AG04450 (cell line): Measurements from ENCODE around the gene STRBP. TPM values are rescaled to one million over a fixed set of nuclear protein-coding genes. Genes with fewer than 3 reads are reported as not detected.

Experiments used
- CTCF ChIA-PET: fragments of 300-600, 350-600 bp; formaldehyde crosslinking; extraction: SDS; loops from one replicate; lab custom pipeline; 2022; ENCODE audit warnings: antibody characterized with exemption, inconsistent platforms; lab: Charles Lee
- POLR2A ChIA-PET: fragments of 350-600 bp; formaldehyde crosslinking; extraction: SDS; loops from one replicate; lab custom pipeline; 2021; ENCODE audit warnings: antibody characterized with exemption, inconsistent platforms; lab: Yijun Ruan, JAX
- DNase-seq: peaks from one replicate; pipeline ENCODE4 v3.0.0-alpha.2; 2011; ENCODE audit warnings: low read depth, low spot score
- H3K27ac ChIP-seq: one replicate; pipeline ENCODE4 v1.5.1; 2012; ENCODE audit warnings: low read depth, low read length, control low read depth
- H3K27me3 ChIP-seq: one replicate; pipeline ENCODE4 v1.6.0; 2012; ENCODE audit warnings: low read length; ENCODE audit not compliant: control insufficient read depth, insufficient read depth
- H3K4me3 ChIP-seq: 2 replicates; pipeline ENCODE4 v1.5.1; 2011; ENCODE audit warnings: mild to moderate bottlenecking, low read depth, low read length, control low read depth
- H3K9me3 ChIP-seq: 2 replicates; pipeline ENCODE4 v1.5.1; 2012; ENCODE audit warnings: low read length; ENCODE audit not compliant: control insufficient read depth, insufficient read depth
- CTCF ChIP-seq: IDR thresholded peaks from 2 replicates; pipeline ENCODE4 v1.5.1; 2011; ENCODE audit warnings: low read depth, low read length, control low read depth, inconsistent platforms
- polyA plus RNA-seq: library from polyadenylated mRNA; depleted of rRNA; stranded (reverse); fragments of >200 nt; gene quantifications from 2 replicates; pipeline ENCODE4 v1.2.3, GENCODE V29; 2011

Gene STRBP
- polyA plus RNA-seq, 1 experiment: 6.3 TPM

- Histone ChIP-seq H3K27ac (no peak overlapping the region), H3K27me3 (no peaks in the 10 kb centered on the region), H3K9me3 (no peaks in the 10 kb centered on the region), H3K4me3 (no peak overlapping the region)
- CTCF ChIA-PET: no interaction called here
- DNase-seq: no peak
- TF ChIP-seq CTCF: no peak
- POLR2A ChIA-PET: no interaction called here
Measured at GRCh38 chr9:123099042-123099441, 169.3 kb downstream of the STRBP start.

- POLR2A ChIA-PET: no interaction called here
- TF ChIP-seq CTCF: no peak
- CTCF ChIA-PET: no interaction called here
Measured at GRCh38 chr9:123098096-123098459, 170.3 kb downstream of the STRBP start.

GRCh38 chr9:123097430-123098095, 170.8 kb downstream of the STRBP start:
- POLR2A ChIA-PET: no interaction called here
- CTCF ChIA-PET: interaction anchor here (1.0 kb wide), 1 partner anchor 251 kb away, joined by 3 read pairs; no protein-coding TSS in a partner anchor
- Histone ChIP-seq H3K4me3 (no peak overlapping the region), H3K27me3 (no peaks in the 10 kb centered on the region), H3K27ac (no peak overlapping the region), H3K9me3 (no peaks in the 10 kb centered on the region)
- TF ChIP-seq CTCF: no peak
- no peak for DNase-seq

More at GRCh38 chr9:123098096-123098459, 170.3 kb downstream of the STRBP start:
- Histone ChIP-seq H3K4me3 (no peak overlapping the region), H3K27ac (no peak overlapping the region), H3K9me3 (no peaks in the 10 kb centered on the region), H3K27me3 (no peaks in the 10 kb centered on the region)
- DNase-seq: no peak

- Histone ChIP-seq H3K27me3 (no peaks in the 10 kb centered on the region), H3K27ac (no peak overlapping the region), H3K4me3 (no peak overlapping the region), H3K9me3 (no peaks in the 10 kb centered on the region)
- DNase-seq: no peak
- no peak for TF ChIP-seq CTCF
- CTCF ChIA-PET: interaction anchor here (1.0 kb wide), 1 partner anchor 251 kb away, joined by 3 read pairs; no protein-coding TSS in a partner anchor
- POLR2A ChIA-PET: no interaction called here
Measured at GRCh38 chr9:123096987-123097386, 171.4 kb downstream of the STRBP start.

- Histone ChIP-seq H3K9me3 (no peaks in the 10 kb centered on the region), H3K4me3 (no peak overlapping the region), H3K27ac (no peak overlapping the region), H3K27me3 (no peaks in the 10 kb centered on the region)
- TF ChIP-seq CTCF: no peak
- POLR2A ChIA-PET: no interaction called here
- no peak for DNase-seq
- CTCF ChIA-PET: interaction anchor here (2.5 to 3.6 kb wide), 4 partner anchors 9 to 261 kb away, joined by 12 to 24 read pairs (median 18); no protein-coding TSS in a partner anchor
Measured at GRCh38 chr9:123093141-123093540, 175.2 kb downstream of the STRBP start.
